GM21576 (cell line): ENCODE measurements around the gene ILDR2.

Experiments
- ATAC-seq: cut with Tn5 transposase; IDR thresholded peaks from one replicate; pipeline ENCODE4 v1.9.1; 2021; ENCODE audit warnings: mild to moderate bottlenecking, moderate library complexity; ENCODE audit not compliant: unreplicated experiment

ILDR2 gene, protein sequence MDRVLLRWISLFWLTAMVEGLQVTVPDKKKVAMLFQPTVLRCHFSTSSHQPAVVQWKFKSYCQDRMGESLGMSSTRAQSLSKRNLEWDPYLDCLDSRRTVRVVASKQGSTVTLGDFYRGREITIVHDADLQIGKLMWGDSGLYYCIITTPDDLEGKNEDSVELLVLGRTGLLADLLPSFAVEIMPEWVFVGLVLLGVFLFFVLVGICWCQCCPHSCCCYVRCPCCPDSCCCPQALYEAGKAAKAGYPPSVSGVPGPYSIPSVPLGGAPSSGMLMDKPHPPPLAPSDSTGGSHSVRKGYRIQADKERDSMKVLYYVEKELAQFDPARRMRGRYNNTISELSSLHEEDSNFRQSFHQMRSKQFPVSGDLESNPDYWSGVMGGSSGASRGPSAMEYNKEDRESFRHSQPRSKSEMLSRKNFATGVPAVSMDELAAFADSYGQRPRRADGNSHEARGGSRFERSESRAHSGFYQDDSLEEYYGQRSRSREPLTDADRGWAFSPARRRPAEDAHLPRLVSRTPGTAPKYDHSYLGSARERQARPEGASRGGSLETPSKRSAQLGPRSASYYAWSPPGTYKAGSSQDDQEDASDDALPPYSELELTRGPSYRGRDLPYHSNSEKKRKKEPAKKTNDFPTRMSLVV

DNA sequence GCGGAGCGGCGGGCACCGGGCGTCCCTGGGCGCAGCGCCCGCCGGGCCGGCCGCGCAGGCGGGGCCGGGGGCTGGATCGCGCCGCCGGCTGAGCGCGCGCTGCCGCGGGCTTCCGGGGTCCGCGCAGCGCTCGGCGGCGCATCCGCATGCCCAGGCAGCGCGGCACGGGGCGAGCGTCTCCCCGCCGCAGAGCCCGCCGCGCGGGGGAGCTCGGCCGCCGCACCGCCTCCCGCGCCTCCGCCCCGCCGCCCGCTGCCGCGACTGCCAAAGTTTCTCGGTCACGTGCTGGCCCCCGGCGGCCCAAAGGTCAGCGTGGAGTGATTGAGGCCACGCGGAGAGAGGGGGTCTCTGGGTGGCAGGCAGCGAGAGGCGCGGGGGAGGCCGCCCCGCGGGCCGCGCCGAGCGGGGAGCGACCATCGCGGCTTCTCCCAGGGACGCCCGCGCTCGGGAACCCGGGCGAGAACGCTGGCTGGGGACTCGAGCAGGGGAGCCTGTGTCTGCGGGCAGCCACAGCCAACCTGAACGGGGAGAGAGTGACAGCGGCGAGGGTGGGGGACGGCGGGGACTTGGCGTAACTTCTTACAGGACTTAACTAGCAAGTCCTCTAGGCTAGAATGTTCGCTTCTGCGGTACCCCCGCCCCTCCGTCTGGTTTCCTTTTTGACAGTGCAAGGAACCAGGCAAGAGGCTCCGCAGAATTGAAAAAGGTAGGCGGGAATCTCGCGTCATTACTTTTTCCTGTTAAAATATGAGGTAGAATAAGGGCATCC lies at the start of gene ILDR2:
Gene ILDR2 (minus strand): TSS at position 180 of the 769 bp plus-strand sequence. CDS start 272 bp downstream, outside the sequence.
- peak; percentile 62 for ATAC-seq

DNA sequence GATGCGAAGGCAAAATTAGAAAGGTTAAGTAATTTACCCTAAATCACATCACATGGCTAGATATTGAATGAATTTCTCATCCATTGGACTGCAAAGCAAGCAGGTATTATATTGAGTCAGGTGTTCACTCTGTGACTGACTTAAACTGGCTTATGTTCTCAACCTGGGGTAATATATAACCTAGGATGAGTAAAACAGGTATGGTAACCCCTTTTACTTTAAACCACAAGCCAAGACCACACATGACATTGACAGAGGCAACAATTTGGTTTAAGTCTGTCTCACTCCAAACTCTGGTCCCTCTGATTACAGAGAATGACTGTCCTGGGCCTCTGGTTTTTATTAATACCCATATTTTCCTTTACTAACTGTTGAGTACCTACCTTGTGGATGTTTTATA lies 47.0 kb upstream of the ILDR2 start:
- ATAC-seq = no peak

DNA sequence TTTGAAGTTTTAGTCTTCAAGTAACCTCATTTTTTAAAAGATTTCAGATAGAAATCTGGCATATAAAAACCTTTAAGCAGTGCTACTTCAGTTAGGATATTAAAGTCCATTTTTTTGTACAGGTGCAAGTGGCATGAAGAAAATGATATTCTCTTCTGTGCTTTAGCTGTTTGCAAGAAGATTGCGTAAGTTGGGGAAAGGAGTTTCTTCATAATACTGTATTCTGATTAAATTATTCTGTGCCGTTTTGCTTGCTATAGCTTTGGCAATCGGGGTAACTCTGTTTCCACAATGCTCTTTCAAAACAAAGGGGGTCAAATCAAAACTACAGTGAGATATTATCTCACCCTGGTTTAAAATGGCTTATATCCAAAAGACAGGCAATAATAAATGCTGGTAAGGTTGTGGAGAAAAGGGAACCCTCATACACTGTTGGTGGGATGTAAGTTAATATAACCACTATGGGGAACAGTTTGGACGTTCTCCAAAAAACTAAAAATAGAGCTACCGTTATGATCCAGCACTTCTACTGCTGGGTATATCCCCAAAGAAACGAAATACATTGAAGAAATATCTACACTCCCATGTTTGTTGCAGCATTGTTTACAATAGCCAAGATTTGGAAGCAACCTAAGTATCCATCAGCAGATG lies 40.9 kb upstream of the ILDR2 start:
- no peak for ATAC-seq

DNA sequence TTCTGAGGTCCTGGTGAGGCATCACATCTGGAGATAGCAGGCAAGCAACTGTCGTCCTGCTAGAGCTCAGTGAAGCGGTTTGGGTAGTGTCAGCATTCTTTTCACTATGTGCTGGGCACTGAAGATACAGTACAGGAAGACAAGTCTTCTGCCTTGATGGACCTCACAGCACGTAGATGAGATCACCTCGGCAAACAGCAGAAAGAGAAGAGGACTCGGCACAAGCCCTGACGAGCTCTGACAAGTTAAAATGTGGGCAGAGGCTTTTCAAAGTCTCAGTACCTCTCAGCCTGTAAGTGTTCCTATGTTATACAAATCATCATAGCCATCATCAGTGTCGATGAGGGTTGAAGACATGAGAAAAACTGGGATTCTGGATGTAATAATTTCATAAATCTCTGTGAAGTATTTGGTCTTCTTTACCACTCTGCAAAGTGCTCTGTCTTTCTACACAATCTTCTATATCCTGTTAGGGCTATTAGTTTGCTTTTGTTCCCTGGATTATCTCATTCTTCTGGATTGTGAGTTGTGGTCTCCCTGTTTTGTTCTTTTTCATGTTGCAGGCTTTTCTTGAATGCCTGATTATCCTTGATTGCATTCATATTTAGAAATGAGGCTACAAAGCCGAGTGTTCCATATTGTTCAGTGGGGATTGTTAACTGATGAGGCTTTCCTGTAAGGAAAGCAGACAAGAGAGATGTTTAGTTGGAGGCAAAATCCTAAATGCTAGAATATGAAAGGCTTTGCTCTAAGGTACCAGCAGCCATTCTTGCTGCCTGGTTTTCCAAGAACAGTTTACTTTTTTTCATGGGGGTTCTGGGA lies 38.0 kb upstream of the ILDR2 start:
- ATAC-seq = no peak

DNA sequence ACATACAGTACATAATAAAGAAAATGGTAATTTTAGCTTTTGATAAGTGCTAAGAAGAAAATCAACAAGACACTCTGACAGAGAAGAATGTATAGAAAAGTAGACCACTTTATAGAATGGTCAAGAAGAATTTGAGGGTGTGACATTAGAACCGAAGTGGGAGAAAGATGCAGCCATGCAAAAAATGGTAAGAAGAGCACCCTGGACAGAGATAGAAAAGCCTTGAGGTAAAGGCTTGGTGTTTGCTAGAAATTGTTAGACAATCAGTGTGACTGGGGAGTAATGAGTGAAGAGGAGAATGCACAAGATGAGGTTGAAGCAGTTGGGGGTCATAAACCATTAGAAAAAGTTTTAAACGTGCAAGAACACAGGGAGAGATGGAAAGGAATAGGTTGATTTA lies 37.2 kb upstream of the ILDR2 start:
- no peak for ATAC-seq

DNA sequence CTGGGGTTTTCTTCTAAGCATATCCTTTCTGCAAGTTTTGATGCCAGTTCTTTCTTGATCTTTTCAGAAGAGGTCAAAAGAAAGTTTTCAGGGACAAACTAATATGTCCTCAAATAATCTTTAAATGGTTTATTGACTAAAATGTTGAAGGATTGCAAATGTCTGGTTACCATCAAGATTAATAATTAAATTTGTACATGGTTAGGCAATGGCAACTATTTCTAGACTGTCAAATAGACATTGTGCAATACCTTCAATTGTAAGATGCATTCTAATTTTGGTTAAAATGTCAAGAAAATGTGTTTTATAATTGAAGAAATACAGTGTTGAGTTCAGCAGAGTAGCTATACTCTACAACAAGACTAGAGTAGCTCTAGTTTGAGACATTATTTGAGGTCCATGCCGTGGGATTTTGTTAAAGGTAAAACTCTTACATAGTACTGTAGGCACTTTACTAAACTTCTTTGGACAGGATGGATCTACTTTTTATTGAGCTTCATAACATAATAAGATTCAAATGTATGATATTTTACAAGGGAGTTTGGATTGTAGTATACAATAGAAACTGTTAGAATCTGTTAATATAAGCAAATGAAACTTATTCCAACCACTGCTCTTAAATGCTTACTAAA lies 36.3 kb upstream of the ILDR2 start:
- ATAC-seq = no peak

DNA sequence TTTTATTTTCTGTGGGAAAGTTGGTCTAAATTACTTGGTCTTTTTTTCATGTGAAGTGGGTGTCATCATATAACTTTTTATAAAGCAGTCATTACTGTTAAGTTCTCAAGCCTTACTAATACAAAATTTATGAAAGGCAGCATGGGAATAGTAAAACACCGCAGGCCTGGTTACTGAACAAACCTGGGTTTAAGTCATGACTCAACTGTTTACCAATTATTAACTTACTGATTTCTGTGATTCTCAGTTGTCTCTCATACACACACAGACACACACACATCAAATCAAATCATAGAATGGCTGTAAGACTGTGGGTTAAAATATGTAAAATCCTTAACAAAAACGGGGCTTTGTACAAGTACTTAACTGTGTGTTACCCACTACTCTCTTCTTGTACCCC lies 28.4 kb upstream of the ILDR2 start:
- no peak for ATAC-seq

DNA sequence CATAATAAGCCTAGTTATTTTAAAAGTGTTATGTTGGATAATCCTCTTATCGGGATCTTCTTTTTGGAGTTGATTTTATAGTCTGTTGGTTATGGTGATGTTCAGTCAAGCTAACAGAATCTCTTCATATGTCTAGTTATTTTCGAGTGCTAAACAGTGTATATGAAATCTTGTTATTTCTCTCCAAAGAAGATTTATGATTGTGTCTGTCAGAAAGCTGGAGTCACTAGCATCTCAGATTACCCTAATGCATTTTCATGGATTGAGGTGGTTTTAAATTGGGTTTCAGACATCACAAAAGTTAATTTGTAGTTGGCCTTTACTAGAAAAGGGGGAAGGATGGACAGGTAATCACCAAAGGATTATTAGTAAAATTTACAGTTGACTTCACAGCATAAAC lies 27.0 kb upstream of the ILDR2 start:
- no peak for ATAC-seq

DNA sequence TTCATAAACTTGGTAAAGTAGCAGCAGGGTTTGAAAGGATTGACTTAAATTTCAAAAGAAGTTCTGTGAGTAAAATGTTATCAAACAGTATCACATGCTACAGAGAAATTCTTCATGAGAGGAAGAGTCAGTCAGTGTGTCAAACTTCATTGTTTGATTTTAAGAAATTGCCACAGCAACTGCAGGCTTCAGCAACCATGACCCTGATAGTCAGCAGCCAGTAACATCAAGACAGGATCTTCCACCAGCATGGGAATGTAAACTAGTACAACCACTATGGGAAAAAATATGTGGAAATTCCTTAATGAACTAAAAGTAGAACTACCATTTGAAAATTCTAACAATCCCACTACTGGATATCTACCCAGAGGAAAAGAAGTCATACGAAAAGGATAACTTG lies 25.2 kb upstream of the ILDR2 start:
- no peak for ATAC-seq

DNA sequence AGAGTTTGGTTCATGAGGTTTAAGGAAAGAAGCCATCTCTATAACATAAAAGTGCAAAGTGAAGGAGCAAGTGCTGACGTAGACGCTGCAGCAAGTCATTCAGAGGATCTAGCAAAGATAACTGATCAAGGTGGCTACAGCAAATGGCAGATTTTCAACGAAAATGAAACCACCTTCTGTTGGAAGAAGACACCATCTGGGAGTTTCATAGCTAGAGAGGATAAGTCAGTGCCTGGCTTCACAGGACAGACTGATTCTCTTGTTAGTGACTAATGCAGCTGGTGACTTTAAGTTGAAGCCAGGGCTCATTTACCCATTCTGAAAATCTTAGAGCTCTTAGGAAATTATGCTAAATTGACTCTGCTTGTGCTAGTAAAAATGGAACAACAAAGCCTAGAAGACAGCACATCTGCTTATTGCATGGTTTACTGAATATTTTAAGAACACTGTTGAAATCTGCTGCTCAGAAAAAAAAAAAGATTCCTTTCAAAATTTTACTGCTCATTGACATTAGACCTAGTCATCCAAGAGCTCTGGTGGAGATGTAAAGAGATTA lies 24.2 kb upstream of the ILDR2 start:
- peak; percentile 70 for ATAC-seq

DNA sequence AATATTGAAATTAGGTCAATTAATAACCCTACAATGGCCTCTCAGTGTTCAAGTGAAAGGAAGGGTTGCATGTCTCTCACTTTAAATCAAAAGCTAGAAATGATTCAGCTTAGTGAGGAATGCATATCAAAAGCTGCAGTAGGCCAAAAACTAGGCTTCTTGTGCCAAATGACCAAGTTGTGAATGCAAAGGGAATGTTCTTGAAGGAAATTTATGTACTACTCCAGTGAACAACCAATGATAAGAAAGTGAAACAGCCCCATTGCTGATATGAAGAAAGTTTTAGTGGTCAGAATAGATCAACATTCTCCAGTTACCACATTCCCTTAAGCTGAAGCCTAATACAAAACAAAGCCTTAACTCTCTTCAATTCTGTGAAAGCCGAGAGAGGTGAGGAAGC lies 23.7 kb upstream of the ILDR2 start:
- ATAC-seq = peak; percentile 29

DNA sequence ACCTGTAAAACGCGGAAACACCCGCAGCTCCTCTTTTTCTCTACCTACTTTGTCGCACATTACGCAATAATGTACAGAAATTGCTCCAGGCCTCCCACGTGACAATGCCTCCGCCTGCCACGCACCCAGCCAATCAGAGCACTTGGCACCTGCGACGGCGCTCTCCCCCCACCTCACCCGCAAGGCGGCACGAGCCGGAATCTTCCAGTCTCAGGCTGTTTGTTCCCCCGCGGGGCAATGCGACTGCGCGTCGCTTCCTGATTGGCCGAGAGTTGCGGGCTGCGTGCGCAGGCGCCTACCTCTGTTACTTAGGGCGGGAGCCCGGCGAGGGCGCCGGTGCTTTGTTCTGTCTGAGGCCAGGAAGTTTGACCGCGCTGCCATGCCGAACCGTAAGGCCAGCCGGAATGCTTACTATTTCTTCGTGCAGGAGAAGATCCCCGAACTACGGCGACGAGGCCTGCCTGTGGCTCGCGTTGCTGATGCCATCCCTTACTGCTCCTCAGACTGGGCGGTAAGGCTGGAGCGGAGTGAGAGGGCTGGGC lies 13.7 kb upstream of the ILDR2 start, which contains the start of gene MAEL:
Gene MAEL (plus strand): TSS at position 307 of the 542 bp plus-strand sequence. CDS start 73 bp downstream, at position 380.
- no peak for ATAC-seq

DNA sequence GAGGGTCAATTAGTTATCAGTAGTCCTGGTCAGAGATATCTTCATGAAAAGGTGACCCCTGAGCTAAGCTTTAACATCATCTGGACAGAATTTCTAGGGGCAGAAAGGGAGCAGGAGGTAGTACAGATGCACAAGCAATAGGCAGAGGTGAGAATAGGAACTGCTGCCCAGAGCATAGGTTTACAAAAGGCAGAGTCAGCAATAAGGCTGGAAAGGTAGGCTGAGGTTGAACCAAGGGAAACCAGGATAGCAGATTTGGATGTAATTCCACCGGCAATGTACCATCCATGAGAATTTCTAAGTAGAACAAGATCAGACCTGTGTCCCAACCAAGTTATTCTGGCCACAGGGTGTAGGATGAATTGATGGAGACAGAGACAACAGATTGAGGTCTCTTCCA lies 6.2 kb upstream of the ILDR2 start:
- no peak for ATAC-seq

DNA sequence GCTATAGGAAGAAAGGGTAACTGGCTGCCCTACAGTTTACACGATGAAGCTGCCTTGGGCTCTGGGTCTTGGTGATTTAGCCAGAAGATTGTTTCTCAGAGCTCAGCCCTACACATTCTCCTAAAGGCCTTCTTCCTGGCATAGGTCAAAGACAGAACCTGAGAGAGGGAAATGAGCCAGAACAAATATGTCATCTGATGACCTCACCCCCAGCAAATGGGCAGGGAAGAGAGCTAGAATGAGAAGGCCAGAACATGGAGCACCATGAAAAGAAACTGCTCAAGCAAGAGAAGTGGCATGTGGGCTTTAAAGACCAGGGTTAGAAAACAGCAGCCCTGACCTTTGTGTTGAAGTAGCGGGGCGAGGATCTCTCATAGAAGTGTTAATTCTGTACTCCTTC lies 5.5 kb upstream of the ILDR2 start:
- no peak for ATAC-seq

DNA sequence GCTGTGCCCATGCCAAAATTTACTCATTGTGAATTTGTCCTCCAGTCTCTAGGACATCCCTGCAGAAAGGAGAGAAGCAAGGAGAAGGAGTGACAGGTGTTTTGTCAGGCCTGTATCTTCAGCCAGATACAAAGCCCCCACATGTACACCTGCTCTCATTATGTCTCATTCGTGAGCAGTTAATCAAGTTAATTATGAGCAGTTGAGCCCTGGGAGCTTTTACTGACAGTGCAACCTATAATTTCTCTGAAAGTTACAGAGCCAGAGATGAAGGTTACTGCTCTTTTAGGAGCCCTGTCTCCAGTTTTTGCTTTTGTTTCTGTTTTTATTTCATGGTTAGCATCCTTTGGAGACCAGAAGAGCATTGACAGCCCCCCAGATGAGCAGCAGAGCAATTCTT lies 5.0 kb upstream of the ILDR2 start:
- ATAC-seq = no peak

DNA sequence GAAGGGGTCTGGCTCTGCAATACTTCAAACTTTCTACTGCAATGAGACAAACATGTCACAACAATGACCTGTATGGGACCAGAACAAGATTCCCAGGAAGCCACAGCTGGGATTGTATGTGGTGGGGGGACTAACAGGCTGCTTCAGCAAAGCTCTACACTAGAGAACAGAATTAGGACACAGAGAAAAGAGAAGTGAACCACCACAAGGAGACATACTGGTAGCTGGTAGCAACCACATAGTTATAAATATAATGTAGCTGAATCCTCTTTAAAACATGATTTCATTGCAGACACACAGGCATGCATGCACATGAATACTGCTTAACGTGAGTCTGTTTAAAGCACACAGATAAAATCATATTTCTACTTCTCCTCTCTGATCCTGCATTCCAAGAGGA lies 3.5 kb upstream of the ILDR2 start:
- peak; percentile 52 for ATAC-seq

DNA sequence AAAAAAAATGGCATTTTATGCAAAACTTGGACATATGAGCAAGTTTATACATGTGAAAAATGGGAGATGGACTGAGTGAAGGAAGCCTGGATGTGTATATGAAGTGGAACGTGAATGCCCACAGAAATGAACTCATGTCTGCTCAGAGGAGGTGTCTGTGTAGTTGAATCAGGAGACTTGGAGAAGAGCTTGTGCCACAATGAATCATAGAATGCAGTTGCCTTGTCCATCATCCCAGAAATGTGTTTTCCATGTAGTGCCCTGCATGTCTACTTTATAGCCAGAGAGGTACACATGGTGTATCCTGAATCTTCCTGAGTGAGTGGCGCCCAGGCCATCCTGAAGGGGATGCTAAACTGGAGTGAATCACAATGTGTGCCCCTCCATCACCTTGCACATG lies 2.6 kb upstream of the ILDR2 start:
- ATAC-seq = no peak

DNA sequence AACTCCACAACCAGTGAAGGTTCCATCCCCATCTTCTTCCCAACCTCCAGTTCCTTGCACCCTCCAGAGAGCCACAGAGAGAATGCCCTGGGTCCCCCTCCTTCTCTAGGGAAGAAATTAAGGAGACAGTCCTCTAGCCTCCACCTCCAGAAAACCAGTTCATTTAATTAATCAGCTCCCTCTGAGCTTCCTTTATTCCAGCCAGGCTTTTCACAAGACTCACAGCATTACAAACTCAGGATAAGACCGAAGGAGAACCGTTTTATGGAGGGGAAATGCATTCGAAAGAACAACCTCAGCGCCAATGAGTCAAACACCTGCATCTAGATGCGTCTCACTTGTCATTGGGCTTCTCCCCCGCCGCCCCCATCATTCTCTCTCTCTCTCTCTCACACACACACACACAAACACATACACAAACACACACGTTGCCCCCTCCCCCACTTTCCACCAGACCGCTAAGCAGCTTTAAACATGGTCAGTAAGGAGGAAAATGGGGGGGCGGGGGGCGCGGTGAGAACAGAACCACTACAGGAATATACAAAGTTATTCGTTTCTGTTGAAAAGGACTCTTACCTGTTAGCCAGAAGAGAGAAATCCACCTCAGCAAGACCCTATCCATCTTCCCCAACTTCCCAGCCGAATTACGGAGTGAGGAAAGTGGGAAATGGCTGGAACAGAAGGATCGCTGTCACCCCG lies 544 bp downstream of the ILDR2 start:
- ATAC-seq = no peak

DNA sequence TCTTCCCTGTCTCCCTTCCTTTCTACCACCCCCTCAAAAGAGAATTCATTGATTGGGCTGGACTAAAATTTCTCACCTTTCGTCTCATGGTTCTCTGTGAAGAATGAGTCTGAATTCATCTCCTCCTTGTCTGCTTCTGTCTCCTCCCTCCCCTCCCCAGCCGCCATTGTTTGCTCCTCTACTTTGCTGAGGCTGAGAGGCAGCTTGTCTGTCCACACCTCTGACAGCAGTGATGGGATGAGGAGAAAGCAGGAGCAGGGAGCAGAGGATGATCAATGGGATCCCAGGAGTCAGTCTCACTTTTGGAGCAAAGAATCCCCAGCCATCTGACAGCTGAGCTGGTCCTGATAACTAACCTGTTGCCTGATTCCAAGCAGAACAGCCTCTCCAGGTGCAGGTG lies 2.5 kb downstream of the ILDR2 start:
- ATAC-seq = no peak
